Activated CD4-positive, CD25-positive, alpha-beta regulatory T cell treated with anti-CD3 and anti-CD28 coated beads, Interleukin-2, amount 50 U/mL, for 16 hours (primary cell): ENCODE data around the gene SLC12A5.
"Not testable (repeated sequence)": the region's sequence is repeated elsewhere in the genome, so short reads cannot be mapped to it uniquely, and the experiment has no call there.

Experiments
- DNase-seq: peaks from one replicate; pipeline ENCODE4 v3.0.0-alpha.2; 2020; ENCODE audit warnings: low read depth, low spot score

The SLC12A5 gene

GRCh38 chr20:46077642-46078305 lies 48.8 kb downstream of the SLC12A5 start:
- no peak for DNase-seq

- no peak for DNase-seq
Observed at GRCh38 chr20:46078954-46079353, 49.9 kb downstream of the SLC12A5 start.

DNA sequence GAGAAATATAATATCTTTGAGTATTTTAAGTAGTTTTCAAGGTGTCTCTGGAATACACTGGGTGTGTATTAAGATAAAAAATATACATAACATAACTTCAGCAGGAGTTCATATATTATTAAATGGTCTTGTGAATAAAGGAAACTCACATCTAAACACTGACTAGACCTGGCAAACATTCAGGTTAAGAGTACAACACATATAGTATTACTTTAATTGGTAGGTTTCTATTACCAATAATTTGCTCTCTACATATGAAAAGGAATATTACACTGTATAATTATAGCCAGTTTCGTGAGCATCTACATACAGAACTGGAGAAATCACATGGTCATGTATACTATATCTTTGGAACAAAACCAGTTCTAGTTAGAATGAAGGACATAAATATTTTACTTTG lies 52.1 kb downstream of the SLC12A5 start:
- DNase-seq: no peak

DNA sequence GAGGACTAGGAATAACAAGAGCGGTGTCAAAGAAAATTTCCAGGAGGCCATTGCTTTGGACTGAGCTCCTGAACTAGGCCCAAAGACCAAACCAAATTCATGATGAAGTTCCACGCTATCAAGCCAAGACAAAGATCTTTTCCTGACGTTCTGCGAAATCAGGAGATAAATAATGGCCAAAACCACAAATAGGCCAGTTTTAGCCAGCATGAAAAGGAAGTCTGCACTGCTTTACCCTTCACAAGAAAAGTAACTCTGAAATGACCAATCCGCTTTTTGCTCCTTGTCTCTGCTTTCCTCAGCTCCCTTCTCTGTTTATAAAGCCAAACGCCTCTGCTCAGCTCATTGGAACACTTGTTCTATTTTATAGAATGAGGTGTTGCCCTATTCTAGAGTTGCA lies 54.1 kb downstream of the SLC12A5 start:
- no peak for DNase-seq

DNA sequence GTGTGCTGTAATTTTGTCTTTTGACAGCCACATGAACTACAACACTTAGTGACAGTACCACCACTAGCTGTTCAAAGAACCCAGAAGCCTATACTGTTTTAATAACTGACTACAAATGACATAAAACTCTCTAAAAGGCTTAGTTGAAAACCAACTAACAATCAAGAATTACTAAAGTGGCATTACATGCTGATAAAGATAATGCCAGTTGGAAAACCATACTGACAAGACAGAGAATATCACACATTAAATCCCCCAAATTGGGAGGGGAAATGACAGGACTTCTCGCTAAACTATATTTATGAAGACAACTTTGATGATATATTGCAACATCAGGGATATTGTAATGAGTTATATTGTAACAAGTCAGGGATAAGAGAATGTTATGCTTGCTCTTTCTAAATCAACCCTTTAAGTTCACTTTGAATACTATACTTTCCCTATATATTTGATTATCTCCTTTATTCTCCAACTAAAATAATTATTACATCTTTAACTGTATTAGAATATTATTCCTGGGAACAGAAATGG lies 54.6 kb downstream of the SLC12A5 start:
- DNase-seq: no peak

GRCh38 chr20:46084805-46085178 lies 55.8 kb downstream of the SLC12A5 start:
- DNase-seq: no peak

DNA sequence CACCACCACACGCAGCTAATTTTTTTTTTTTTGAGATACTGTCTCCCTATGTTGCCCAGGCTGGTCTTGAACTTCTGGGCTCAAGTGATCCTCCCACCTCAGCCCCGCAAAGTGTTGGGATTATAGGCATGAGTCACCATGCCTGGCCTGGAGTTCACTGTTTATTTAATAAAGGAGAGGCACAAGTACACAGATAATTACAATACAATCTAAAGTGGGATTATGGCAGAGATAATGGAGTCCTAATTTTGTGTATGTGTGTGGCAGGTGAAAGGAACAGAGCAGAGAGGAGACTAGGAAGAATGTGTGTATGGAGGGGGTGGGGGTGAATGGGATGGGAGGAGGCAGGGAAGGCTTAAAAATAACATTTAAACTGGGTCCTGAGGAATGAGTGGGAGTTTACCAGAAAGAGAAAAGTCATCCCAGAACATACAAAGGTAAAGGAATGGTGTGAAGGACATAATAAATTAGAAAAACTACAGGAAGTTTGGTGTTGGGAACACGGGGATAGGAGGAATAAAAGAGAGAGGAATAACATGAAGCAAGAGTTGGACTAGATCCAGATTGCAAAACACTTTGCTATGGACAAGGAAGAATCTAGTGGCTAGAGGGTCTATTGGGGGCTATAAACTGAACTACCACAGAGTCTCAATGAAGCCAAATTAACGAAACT lies 56.3 kb downstream of the SLC12A5 start:
- no peak for DNase-seq

- DNase-seq: no peak
Observed at GRCh38 chr20:46087161-46087560, 58.1 kb downstream of the SLC12A5 start.

GRCh38 chr20:46088409-46089166 lies 59.6 kb downstream of the SLC12A5 start:
- DNase-seq: no peak

- DNase-seq: no peak
Observed at GRCh38 chr20:46089167-46089416, 60.1 kb downstream of the SLC12A5 start.

DNA sequence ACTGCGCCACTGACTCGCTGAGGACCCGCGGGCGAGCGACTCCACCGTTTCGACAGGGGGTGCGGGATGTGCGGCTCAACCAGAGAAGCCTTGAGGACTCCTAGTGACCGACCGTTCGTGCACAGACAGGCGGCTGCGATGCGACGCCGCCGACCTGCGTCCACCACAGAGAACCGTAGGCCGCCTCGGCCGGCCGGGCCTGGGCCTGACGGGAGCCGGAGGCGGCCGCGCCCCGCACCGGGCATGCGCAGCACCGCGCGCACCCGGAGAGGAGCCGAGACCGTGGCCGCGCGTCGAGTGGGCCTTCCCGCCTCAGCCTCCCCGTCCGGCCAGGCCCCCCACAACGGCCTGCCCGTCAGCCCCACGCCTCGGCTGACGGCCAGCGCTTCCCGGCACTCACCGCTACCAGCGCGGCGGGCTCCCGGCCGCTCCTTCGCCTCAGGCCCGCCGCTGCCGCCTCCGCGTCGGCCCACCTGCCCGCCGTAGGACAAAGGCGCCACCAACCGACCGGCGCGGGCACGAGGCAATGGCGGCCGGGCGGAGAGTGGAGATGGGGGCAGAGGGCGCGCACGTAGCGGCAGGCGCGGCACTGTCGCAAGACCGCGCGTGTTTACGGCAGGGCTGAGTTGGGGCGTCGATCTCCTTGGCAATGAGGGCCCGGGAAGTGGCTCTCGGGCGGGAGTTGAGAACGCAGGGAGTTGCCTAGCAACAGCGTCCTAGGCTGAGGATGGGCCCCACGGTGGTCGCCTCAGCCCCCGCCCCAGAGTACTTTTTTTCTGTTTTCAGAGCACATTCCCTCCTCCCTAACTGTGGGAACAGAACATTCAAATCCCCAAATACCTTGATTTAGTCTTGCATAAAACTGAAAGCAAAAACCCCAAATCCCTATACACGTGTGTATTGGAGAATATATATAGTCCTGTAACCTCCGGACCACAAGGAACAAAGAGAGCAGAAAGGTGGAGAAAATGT lies 60.7 kb downstream of the SLC12A5 start, which contains the start of gene NCOA5:
Gene NCOA5 (minus strand): TSS at position 546 of the 972 bp plus-strand sequence. CDS start 10,538 bp downstream, outside the sequence.
- peak; percentile 84 for DNase-seq

- DNase-seq: not testable (repeated sequence)
Observed at GRCh38 chr20:46091622-46092535, 62.9 kb downstream of the SLC12A5 start.

GRCh38 chr20:46093531-46093930 lies 64.5 kb downstream of the SLC12A5 start:
- DNase-seq: no peak

- DNase-seq: no peak
Observed at GRCh38 chr20:46099491-46100287, 70.7 kb downstream of the SLC12A5 start.

- DNase-seq: not testable (repeated sequence)
Observed at GRCh38 chr20:46100444-46100843, 71.4 kb downstream of the SLC12A5 start.

- no peak for DNase-seq
Observed at GRCh38 chr20:46100988-46101387, 72.0 kb downstream of the SLC12A5 start.

DNA sequence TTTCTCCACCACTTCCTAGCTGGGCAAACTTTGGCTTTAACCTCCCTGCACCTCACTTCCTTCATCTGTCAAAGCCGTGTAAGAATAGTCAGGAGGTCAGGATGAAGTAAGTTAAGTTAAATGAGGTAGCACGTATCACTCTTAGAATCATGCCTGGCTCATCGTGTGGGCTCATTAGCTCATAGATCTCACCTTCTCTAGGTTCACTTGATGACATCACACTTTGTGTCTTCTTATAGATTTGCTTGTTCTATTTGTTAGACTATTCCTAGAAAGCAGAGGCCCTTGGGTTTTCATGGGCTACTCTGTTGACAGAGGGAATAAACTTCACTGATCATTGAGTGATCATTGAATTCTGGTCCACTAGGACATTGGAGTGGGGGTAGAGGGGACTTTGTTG lies 72.9 kb downstream of the SLC12A5 start:
- no peak for DNase-seq

DNA sequence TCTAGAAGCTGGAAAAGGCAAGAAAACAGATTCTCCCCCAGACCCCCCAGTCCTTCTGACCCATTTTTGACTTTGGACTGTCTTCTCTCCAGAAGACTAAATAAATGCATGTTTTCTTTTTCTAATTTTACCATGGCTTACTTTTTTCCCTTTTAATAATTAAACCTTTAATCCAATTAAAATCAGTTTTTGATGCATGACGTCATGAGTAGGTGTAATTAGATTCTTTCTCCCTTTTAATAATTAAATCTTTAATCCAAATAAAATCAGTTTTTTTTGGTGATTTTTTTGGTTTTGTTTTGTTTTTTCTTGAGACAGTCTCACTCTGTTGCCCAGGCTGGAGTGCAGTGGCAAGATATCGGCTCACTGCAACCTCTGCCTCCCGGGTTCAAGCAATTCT lies 73.9 kb downstream of the SLC12A5 start:
- no peak for DNase-seq

- DNase-seq: no peak
Observed at GRCh38 chr20:46104262-46104661, 75.2 kb downstream of the SLC12A5 start.

GRCh38 chr20:46107061-46107460 lies 78.0 kb downstream of the SLC12A5 start:
- DNase-seq: no peak
